H1 (cell line): ENCODE results near the gene CDV3. TPM values are rescaled to one million over a fixed set of nuclear protein-coding genes. Genes with fewer than 3 reads are reported as not detected.
"Not testable (repeated sequence)": the region's sequence is repeated elsewhere in the genome, so short reads cannot be mapped to it uniquely, and the experiment has no call there.

ENCODE experiments used
- CTCF ChIA-PET: fragments of 300-600 bp; sonication (Branson Sonifier 250); formaldehyde crosslinking; loops from one replicate; lab custom pipeline; 2021; ENCODE audit not compliant: partially characterized antibody; lab: Charles Lee
- POLR2A ChIA-PET: fragments of 300-600 bp; sonication (Branson Sonifier 250); formaldehyde crosslinking; loops from one replicate; lab custom pipeline; 2021; ENCODE audit warnings: inconsistent platforms; ENCODE audit not compliant: partially characterized antibody; lab: Charles Lee
- DNase-seq, 2 experiments: peaks; one replicate each; pipeline versions ENCODE4 v3.0.0 to v3.0.0-alpha.2; 2010 to 2022; ENCODE audit warnings: low spot score in 2 of 2, low read depth in 1 of 2, mixed read lengths in 1 of 2
- FAIRE-seq: peaks from 2 replicates; lab custom pipeline; 2011; peaks lifted over from hg19 to GRCh38; lab: Jason Lieb, UNC
- H2AFZ ChIP-seq: 2 replicates; pipeline ENCODE4 v1.8.1; 2012; ENCODE audit warnings: low read length, inconsistent platforms
- H2AK5ac ChIP-seq: 2 replicates; pipeline ENCODE4 v1.6.1; 2013; ENCODE audit warnings: low read depth, low read length
- H2BK120ac ChIP-seq: replicated peaks from 2 replicates; pipeline ENCODE3; 2013; ENCODE audit warnings: low read depth, low read length, inconsistent platforms
- H2BK12ac ChIP-seq: 2 replicates; pipeline ENCODE4 v1.6.1; 2013; ENCODE audit warnings: low read depth, low read length
- H2BK15ac ChIP-seq: 2 replicates; pipeline ENCODE4 v1.6.1; 2013; ENCODE audit warnings: low read length
- H2BK20ac ChIP-seq: 2 replicates; pipeline ENCODE4 v1.6.1; 2013; ENCODE audit warnings: low read length
- H2BK5ac ChIP-seq: 2 replicates; pipeline ENCODE4 v1.6.1; 2013; ENCODE audit warnings: low read depth, low read length
- H3K14ac ChIP-seq: 2 replicates; pipeline ENCODE4 v1.6.1; 2013; ENCODE audit warnings: inconsistent platforms; ENCODE audit not compliant: insufficient read length
- H3K18ac ChIP-seq: 2 replicates; pipeline ENCODE4 v1.6.1; 2013; ENCODE audit warnings: low read length; ENCODE audit errors: extremely low read depth
- H3K23ac ChIP-seq: 2 replicates; pipeline ENCODE4 v1.6.1; 2013; ENCODE audit warnings: inconsistent platforms; ENCODE audit not compliant: insufficient read length
- H3K23me2 ChIP-seq: 2 replicates; pipeline ENCODE4 v1.6.1; 2013; ENCODE audit warnings: low read depth, low read length
- H3K27ac ChIP-seq: 2 replicates; pipeline ENCODE4 v1.6.1; 2011; ENCODE audit warnings: low read depth, low read length, inconsistent platforms
- H3K27me3 ChIP-seq, 4 experiments: replicated peaks in 1 of 4; 1 replicate in 1 of 4; 2 replicates in 3 of 4; pipeline versions ENCODE4 v1.6.1 to v1.8.1; 2011 to 2013; ENCODE audit warnings: low read length in 3 of 4, mild to moderate bottlenecking in 3 of 4, inconsistent platforms in 2 of 4, mixed read lengths in 2 of 4, moderate library complexity in 1 of 4; ENCODE audit not compliant: control insufficient read depth in 3 of 4, insufficient read depth in 3 of 4; ENCODE audit errors: extremely low read depth in 1 of 4
- H3K36me3 ChIP-seq, 4 experiments: 2 replicates each; pipeline versions ENCODE4 v1.6.1 to v1.8.1; 2011 to 2013; ENCODE audit warnings: mild to moderate bottlenecking in 4 of 4, low read length in 3 of 4, moderate library complexity in 2 of 4, control low read depth in 1 of 4, inconsistent platforms in 1 of 4; ENCODE audit not compliant: insufficient read depth in 4 of 4, control insufficient read depth in 2 of 4
- H3K4ac ChIP-seq: replicated peaks from 2 replicates; pipeline ENCODE3; 2013; ENCODE audit warnings: low read length, low read depth, mixed read lengths, inconsistent platforms; ENCODE audit not compliant: insufficient read length
- H3K4me1 ChIP-seq, 4 experiments: replicated peaks in 1 of 4; 1 replicate in 1 of 4; 2 replicates in 3 of 4; pipeline versions ENCODE4 v1.6.1 to v1.8.1; 2011 to 2013; ENCODE audit warnings: low read length in 3 of 4, inconsistent platforms in 2 of 4, mixed read lengths in 1 of 4; ENCODE audit not compliant: insufficient read depth in 4 of 4, control insufficient read depth in 3 of 4
- H3K4me2 ChIP-seq, 2 experiments: 2 replicates each; pipeline versions ENCODE4 v1.6.1 to v1.8.1; 2011 to 2013; ENCODE audit warnings: low read depth in 2 of 2, low read length in 2 of 2, control low read depth in 1 of 2, inconsistent platforms in 1 of 2, mild to moderate bottlenecking in 1 of 2; ENCODE audit not compliant: insufficient read depth in 1 of 2
- H3K4me3 ChIP-seq, 4 experiments: fragments of 200-600, 300-600 bp in 1 of 4; sonication (generic), shearing (Covaris generic), sonication (Bioruptor Twin) in 1 of 4; 2 replicates each; pipeline versions ENCODE4 v1.5.1 to v1.8.1; 2011 to 2016; ENCODE audit warnings: low read length in 4 of 4, low read depth in 3 of 4, control low read depth in 2 of 4, inconsistent platforms in 2 of 4, mild to moderate bottlenecking in 2 of 4, mixed read lengths in 1 of 4, moderate library complexity in 1 of 4; ENCODE audit not compliant: insufficient read depth in 2 of 4; ENCODE audit errors: extremely low read depth in 1 of 4
- H3K56ac ChIP-seq: replicated peaks from 2 replicates; pipeline ENCODE3; 2013; ENCODE audit warnings: low read depth, mild to moderate bottlenecking, mixed read lengths, low read length, inconsistent platforms; ENCODE audit not compliant: insufficient read length
- H3K79me1 ChIP-seq: 2 replicates; pipeline ENCODE4 v1.6.1; 2013; ENCODE audit warnings: low read depth, low read length, control low read depth
- H3K79me2 ChIP-seq, 2 experiments: 2 replicates each; pipeline versions ENCODE4 v1.6.1 to v1.8.1; 2012 to 2013; ENCODE audit warnings: low read length in 2 of 2, mild to moderate bottlenecking in 2 of 2, inconsistent platforms in 1 of 2; ENCODE audit not compliant: insufficient read depth in 2 of 2, control insufficient read depth in 1 of 2
- H3K9ac ChIP-seq, 4 experiments: replicated peaks in 1 of 4; 1 replicate in 1 of 4; 2 replicates in 3 of 4; pipeline versions ENCODE4 v1.6.1 to v1.8.1; 2011 to 2013; ENCODE audit warnings: low read depth in 3 of 4, low read length in 3 of 4, control low read depth in 2 of 4, mild to moderate bottlenecking in 2 of 4, moderate library complexity in 2 of 4, inconsistent platforms in 1 of 4; ENCODE audit errors: extremely low read depth in 1 of 4
- H3K9me3 ChIP-seq, 2 experiments: 2 replicates each; pipeline versions ENCODE4 v1.6.1 to v1.8.1; 2012 to 2013; ENCODE audit warnings: mild to moderate bottlenecking in 2 of 2, moderate library complexity in 2 of 2, control low read depth in 1 of 2, inconsistent platforms in 1 of 2, low read depth in 1 of 2, low read length in 1 of 2, mixed read lengths in 1 of 2; ENCODE audit not compliant: insufficient read depth in 2 of 2
- H4K20me1 ChIP-seq, 2 experiments: replicated peaks in 1 of 2; 2 replicates each; pipeline versions ENCODE3 to v1.8.1; 2011 to 2013; ENCODE audit warnings: inconsistent platforms in 2 of 2, low read length in 2 of 2, mild to moderate bottlenecking in 1 of 2; ENCODE audit not compliant: insufficient read depth in 2 of 2, control insufficient read depth in 1 of 2
- H4K5ac ChIP-seq: 2 replicates; pipeline ENCODE4 v1.6.1; 2013; ENCODE audit warnings: low read length, low read depth, mixed read lengths, inconsistent platforms; ENCODE audit not compliant: insufficient read length
- H4K8ac ChIP-seq: 2 replicates; pipeline ENCODE4 v1.8.0; 2013; ENCODE audit warnings: mild to moderate bottlenecking, moderate library complexity, low read length, inconsistent platforms; ENCODE audit not compliant: insufficient read depth; ENCODE audit errors: extremely low read depth
- H4K91ac ChIP-seq: replicated peaks from 2 replicates; pipeline ENCODE3; 2013; ENCODE audit warnings: low read length, mixed read lengths, inconsistent platforms; ENCODE audit not compliant: insufficient read length
- WGBS, 2 experiments: shearing (Covaris generic) in 1 of 2; methylation state at CpG; one replicate each; pipeline versions ENCODE4 v1.1.6 to v1.1.7; 2013 to 2015; ENCODE audit warnings: low lambda C conversion rate in 2 of 2, mixed read lengths in 2 of 2, inconsistent platforms in 1 of 2, low coverage in 1 of 2, missing lambda C conversion rate in 1 of 2; ENCODE audit not compliant: insufficient replicate concordance in 2 of 2, insufficient coverage in 1 of 2, insufficient read length in 1 of 2; ENCODE audit errors: extremely low coverage in 1 of 2, missing lambda C conversion rate in 1 of 2; 5-methylcytosine and 5-hydroxymethylcytosine counted together
- polyA plus RNA-seq, 7 experiments: library from polyadenylated mRNA; depleted of rRNA in 3 of 7; stranded (reverse) in 5 of 7; unstranded in 2 of 7; fragments of >200 nt in 5 of 7; fragments of 200-250 nt in 2 of 7; gene quantifications; 1 replicate in 5 of 7; 2 replicates in 1 of 7; 4 replicates in 1 of 7; pipeline versions ENCODE4 v1.2.1 to v1.2.3, GENCODE V29; 2011 to 2013; ENCODE audit warnings: missing spikeins in 2 of 7, mixed read lengths in 2 of 7
- total RNA-seq: library from RNA; stranded (reverse); fragmentation: NEBNext Ultra II Directional; extraction: Animal tissue kit (Norgen Biotek cat#: 25700); gene quantifications from 2 replicates; pipeline ENCODE4 v1.2.1, GENCODE V29; 2021

CDV3 gene
- total and polyA plus RNA-seq, 2 of the 8 experiments (the other 6 are each of a cell fraction or from before 2014, with no cell fraction given), result 29.4 to 163 TPM

DNA sequence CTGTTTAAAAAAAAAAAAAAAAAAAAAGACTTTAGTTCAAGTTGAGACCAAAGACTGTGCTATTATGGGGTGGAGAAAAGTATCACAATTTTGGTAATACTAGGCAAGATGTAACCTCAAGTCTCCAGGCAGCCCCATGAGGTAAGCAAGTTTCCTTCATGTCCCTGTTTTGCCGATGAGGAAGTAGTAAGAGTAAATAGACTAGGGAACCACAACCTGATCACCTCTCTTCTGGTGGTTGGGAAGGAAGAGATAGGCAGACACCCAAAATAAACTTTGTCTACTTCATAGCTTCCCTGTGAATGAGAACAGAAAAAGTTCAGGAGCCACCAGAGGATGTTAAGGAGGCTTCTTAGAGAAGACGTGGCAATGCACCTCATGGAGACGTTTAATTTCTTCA, 49.7 kb upstream of the CDV3 start:
- H3K23ac ChIP-seq, H2BK15ac ChIP-seq, H3K36me3 ChIP-seq, H4K91ac ChIP-seq, H4K20me1 ChIP-seq, H3K4me3 ChIP-seq, POLR2A ChIA-PET, CTCF ChIA-PET, H3K79me2 ChIP-seq, H3K4me1 ChIP-seq, H3K27me3 ChIP-seq, H2AK5ac ChIP-seq, H2BK12ac ChIP-seq, H2BK20ac ChIP-seq, H3K23me2 ChIP-seq, H3K9me3 ChIP-seq, H3K4ac ChIP-seq, H3K4me2 ChIP-seq, H3K27ac ChIP-seq, H2AFZ ChIP-seq, DNase-seq, H3K18ac ChIP-seq, H4K8ac ChIP-seq, H3K9ac ChIP-seq, H3K14ac ChIP-seq, H2BK5ac ChIP-seq, H4K5ac ChIP-seq, H2BK120ac ChIP-seq, H3K79me1 ChIP-seq, H3K56ac ChIP-seq: not testable (repeated sequence)
- 92% methylated on average over 3 of the region's 3 CpGs; no CpG with 5 or more reads in 1 of the 2 experiments for WGBS, 2 experiments
- peak; percentile 36 for FAIRE-seq
